H9 (cell line): ENCODE data around the gene PLEKHA7. TPM values are rescaled to one million over a fixed set of nuclear protein-coding genes. Genes with fewer than 3 reads are reported as not detected.
"Not testable (repeated sequence)": the region's sequence is repeated elsewhere in the genome, so short reads cannot be mapped to it uniquely, and the experiment has no call there.

Experiments
- DNase-seq: peaks from one replicate; pipeline ENCODE4 v3.0.0-alpha.2; 2017
- H2AFZ ChIP-seq: one replicate; pipeline ENCODE4 v1.6.1; 2013; ENCODE audit warnings: mild to moderate bottlenecking, low read length, control low read depth, moderate library complexity
- H2AK5ac ChIP-seq: 2 replicates; pipeline ENCODE4 v1.6.1; 2013; ENCODE audit warnings: low read length, control low read depth, mixed read lengths; ENCODE audit not compliant: insufficient read length
- H2BK120ac ChIP-seq: one replicate; pipeline ENCODE4 v1.6.1; 2013; ENCODE audit warnings: low read depth, mild to moderate bottlenecking, low read length, control low read depth, inconsistent platforms; ENCODE audit not compliant: poor library complexity, severe bottlenecking
- H2BK12ac ChIP-seq: 2 replicates; pipeline ENCODE4 v1.6.1; 2013; ENCODE audit warnings: low read length, control low read depth, mixed read lengths, low read depth; ENCODE audit not compliant: insufficient read length
- H2BK15ac ChIP-seq: 2 replicates; pipeline ENCODE4 v1.6.1; 2013; ENCODE audit warnings: low read depth, low read length, control low read depth
- H2BK20ac ChIP-seq: one replicate; pipeline ENCODE4 v1.6.1; 2013; ENCODE audit warnings: low read depth, mild to moderate bottlenecking, low read length, control low read depth, inconsistent platforms; ENCODE audit not compliant: poor library complexity, severe bottlenecking
- H2BK5ac ChIP-seq: 2 replicates; pipeline ENCODE4 v1.6.1; 2013; ENCODE audit warnings: low read length, control low read depth, mixed read lengths; ENCODE audit not compliant: insufficient read length
- H3K14ac ChIP-seq: 2 replicates; pipeline ENCODE4 v1.6.1; 2013; ENCODE audit warnings: low read length, control low read depth; ENCODE audit not compliant: insufficient read depth
- H3K18ac ChIP-seq: 2 replicates; pipeline ENCODE4 v1.6.1; 2013; ENCODE audit warnings: low read depth, mild to moderate bottlenecking, mixed read lengths, low read length, control low read depth; ENCODE audit not compliant: insufficient read length
- H3K23ac ChIP-seq: 2 replicates; pipeline ENCODE4 v1.6.1; 2013; ENCODE audit warnings: low read length, control low read depth, mixed read lengths, low read depth; ENCODE audit not compliant: insufficient read length
- H3K23me2 ChIP-seq: 2 replicates; pipeline ENCODE4 v1.6.1; 2013; ENCODE audit warnings: low read depth, mild to moderate bottlenecking, mixed read lengths, low read length, control low read depth; ENCODE audit not compliant: insufficient read length, poor library complexity, severe bottlenecking
- H3K27ac ChIP-seq: 2 replicates; pipeline ENCODE4 v1.5.1; 2013; ENCODE audit warnings: low read length, control low read depth, mixed read lengths, low read depth; ENCODE audit not compliant: insufficient read length
- H3K27me3 ChIP-seq: 2 replicates; pipeline ENCODE4 v1.6.1; 2013; ENCODE audit warnings: low read length, control low read depth, inconsistent platforms; ENCODE audit not compliant: insufficient read depth
- H3K4ac ChIP-seq: 2 replicates; pipeline ENCODE4 v1.6.1; 2013; ENCODE audit warnings: low read depth, mild to moderate bottlenecking, control low read depth, inconsistent platforms, low read length, moderate library complexity
- H3K4me1 ChIP-seq: 2 replicates; pipeline ENCODE4 v1.6.1; 2013; ENCODE audit warnings: low read length, control low read depth, inconsistent platforms; ENCODE audit not compliant: insufficient read depth
- H3K4me2 ChIP-seq: 2 replicates; pipeline ENCODE4 v1.6.1; 2013; ENCODE audit warnings: low read length, control low read depth, mixed read lengths; ENCODE audit not compliant: insufficient read length, insufficient read depth
- H3K56ac ChIP-seq: 2 replicates; pipeline ENCODE4 v1.6.1; 2013; ENCODE audit warnings: low read depth, mild to moderate bottlenecking, mixed read lengths, low read length, control low read depth; ENCODE audit not compliant: insufficient read length
- H3K79me1 ChIP-seq: 2 replicates; pipeline ENCODE4 v1.6.1; 2013; ENCODE audit warnings: low read depth, mild to moderate bottlenecking, moderate library complexity, low read length, control low read depth, inconsistent platforms; ENCODE audit not compliant: insufficient read depth, poor library complexity, severe bottlenecking
- H3K79me2 ChIP-seq: 2 replicates; pipeline ENCODE4 v1.6.1; 2013; ENCODE audit warnings: low read length, control low read depth, inconsistent platforms; ENCODE audit not compliant: insufficient read depth
- H3K9ac ChIP-seq: 2 replicates; pipeline ENCODE4 v1.6.1; 2013; ENCODE audit warnings: low read length, control low read depth, mixed read lengths; ENCODE audit not compliant: insufficient read length; ENCODE audit errors: extremely low read depth
- H3K9me3 ChIP-seq: one replicate; pipeline ENCODE4 v1.6.1; 2013; ENCODE audit warnings: low read depth, low read length, inconsistent platforms; ENCODE audit not compliant: control insufficient read depth
- H3T11ph ChIP-seq: one replicate; pipeline ENCODE4 v1.6.1; 2013; ENCODE audit warnings: mild to moderate bottlenecking, low read length, control low read depth, inconsistent platforms
- H4K20me1 ChIP-seq: one replicate; pipeline ENCODE4 v1.6.1; 2013; ENCODE audit not compliant: control insufficient read depth, insufficient read length, insufficient read depth
- H4K5ac ChIP-seq: 2 replicates; pipeline ENCODE4 v1.6.1; 2013; ENCODE audit warnings: low read depth, mild to moderate bottlenecking, mixed read lengths, low read length, control low read depth; ENCODE audit not compliant: insufficient read length
- H4K8ac ChIP-seq: replicated peaks from 2 replicates; pipeline ENCODE4 v1.6.1; 2013; ENCODE audit warnings: low read length, control low read depth, mixed read lengths, low read depth; ENCODE audit not compliant: insufficient read length
- H4K91ac ChIP-seq: 2 replicates; pipeline ENCODE4 v1.6.1; 2013; ENCODE audit warnings: low read depth, mild to moderate bottlenecking, moderate library complexity, mixed read lengths, low read length, control low read depth; ENCODE audit not compliant: insufficient read length
- H3K27ac Mint-ChIP-seq, 3 experiments: 2 replicates in 2 of 3; 3 replicates in 1 of 3; pipeline ENCODE4 v1.8.0; 2020 to 2021; ENCODE audit warnings: mixed read lengths in 3 of 3, mild to moderate bottlenecking in 1 of 3, moderate library complexity in 1 of 3
- H3K27me3 Mint-ChIP-seq: 2 replicates; pipeline ENCODE4 v1.8.0; 2021; ENCODE audit warnings: low read depth, mild to moderate bottlenecking, moderate library complexity, mixed read lengths
- H3K36me3 Mint-ChIP-seq, 3 experiments: 2 replicates in 2 of 3; 3 replicates in 1 of 3; pipeline ENCODE4 v1.8.0; 2020 to 2021; ENCODE audit warnings: low read depth in 3 of 3, mixed read lengths in 3 of 3; ENCODE audit not compliant: insufficient read depth in 1 of 3
- H3K4me1 Mint-ChIP-seq, 2 experiments: 2 replicates each; pipeline ENCODE4 v1.8.0; 2020; ENCODE audit warnings: mixed read lengths in 2 of 2
- H3K4me3 Mint-ChIP-seq, 2 experiments: 2 replicates in 1 of 2; 3 replicates in 1 of 2; pipeline ENCODE4 v1.8.0; 2020 to 2021; ENCODE audit warnings: mild to moderate bottlenecking in 2 of 2, mixed read lengths in 2 of 2, moderate library complexity in 1 of 2
- H3K9me3 Mint-ChIP-seq, 2 experiments: 2 replicates in 1 of 2; 3 replicates in 1 of 2; pipeline ENCODE4 v1.8.0; 2020; ENCODE audit warnings: mild to moderate bottlenecking in 2 of 2, mixed read lengths in 2 of 2, moderate library complexity in 1 of 2
- WGBS: extraction: QIAGEN DNeasy Blood & Tissue Kit; methylation state at CpG from one replicate; pipeline ENCODE4 v1.1.7; 2013; ENCODE audit warnings: missing lambda C conversion rate, low lambda C conversion rate, mixed read lengths; ENCODE audit not compliant: insufficient read length; ENCODE audit errors: extremely low coverage; 5-methylcytosine and 5-hydroxymethylcytosine counted together
- total RNA-seq: library from RNA; stranded (reverse); gene quantifications from 2 replicates; pipeline ENCODE4 v1.2.1, GENCODE V29; 2021
- TF ChIP-seq, protein P1 (sequence below): fragments of 200-600 bp; sonication (generic); conservative IDR thresholded peaks from 3 replicates; pipeline ENCODE4 v1.8.0; 2021; ENCODE audit warnings: antibody characterized with exemption, mild to moderate bottlenecking

Gene PLEKHA7
- total RNA-seq, 1 experiment from 2014 or later = 21.0 TPM

DNA sequence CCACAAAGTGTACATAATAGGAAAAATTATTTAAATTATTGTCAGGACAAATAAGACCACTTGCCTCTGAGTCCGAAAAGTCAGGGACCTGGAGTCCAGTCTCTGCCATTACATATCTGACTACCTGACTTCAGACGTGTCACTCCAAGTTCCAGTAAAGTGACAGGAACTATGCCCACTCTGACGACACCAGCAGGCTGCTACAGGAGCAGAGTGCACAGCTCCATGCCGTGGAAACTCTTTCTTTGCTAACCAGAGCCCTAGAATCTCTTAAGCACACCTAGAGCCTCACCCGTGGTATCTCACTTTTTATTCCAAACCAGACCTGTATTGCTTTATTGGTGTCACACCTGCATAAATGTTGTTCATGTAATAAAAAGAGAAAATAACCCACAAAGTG lies 93.7 kb downstream of the PLEKHA7 start:
- TF ChIP-seq, protein P1, sequence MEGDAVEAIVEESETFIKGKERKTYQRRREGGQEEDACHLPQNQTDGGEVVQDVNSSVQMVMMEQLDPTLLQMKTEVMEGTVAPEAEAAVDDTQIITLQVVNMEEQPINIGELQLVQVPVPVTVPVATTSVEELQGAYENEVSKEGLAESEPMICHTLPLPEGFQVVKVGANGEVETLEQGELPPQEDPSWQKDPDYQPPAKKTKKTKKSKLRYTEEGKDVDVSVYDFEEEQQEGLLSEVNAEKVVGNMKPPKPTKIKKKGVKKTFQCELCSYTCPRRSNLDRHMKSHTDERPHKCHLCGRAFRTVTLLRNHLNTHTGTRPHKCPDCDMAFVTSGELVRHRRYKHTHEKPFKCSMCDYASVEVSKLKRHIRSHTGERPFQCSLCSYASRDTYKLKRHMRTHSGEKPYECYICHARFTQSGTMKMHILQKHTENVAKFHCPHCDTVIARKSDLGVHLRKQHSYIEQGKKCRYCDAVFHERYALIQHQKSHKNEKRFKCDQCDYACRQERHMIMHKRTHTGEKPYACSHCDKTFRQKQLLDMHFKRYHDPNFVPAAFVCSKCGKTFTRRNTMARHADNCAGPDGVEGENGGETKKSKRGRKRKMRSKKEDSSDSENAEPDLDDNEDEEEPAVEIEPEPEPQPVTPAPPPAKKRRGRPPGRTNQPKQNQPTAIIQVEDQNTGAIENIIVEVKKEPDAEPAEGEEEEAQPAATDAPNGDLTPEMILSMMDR = no peak

DNA sequence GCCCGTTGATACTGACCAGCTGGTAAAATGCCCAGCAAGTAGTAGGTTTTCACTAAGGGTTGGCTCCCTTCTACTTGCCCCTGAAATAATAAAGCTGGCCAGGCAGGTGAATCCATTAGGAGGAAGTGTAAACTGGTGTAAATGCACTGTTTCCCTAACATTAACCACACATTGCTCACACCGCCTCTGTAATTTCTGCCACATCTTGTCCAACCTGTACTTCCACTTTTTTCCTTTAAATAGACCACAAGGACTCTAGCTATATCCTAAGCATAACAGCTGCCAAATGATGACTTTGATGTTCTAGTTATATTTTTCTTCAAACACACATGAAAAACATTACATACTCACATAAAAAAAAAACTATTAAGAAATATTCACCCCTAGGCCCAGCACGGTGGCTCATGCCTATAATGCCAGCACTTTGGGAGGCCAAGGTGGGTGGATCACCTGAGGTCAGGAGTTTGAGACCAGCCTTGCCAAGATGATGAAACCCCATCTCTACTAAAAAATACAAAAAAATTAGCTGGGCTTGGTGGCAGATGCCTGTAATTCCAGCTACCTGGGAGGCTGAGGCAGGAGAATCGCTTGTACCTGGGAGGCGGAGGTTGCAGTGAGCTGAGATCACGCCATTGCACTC lies 95.6 kb downstream of the PLEKHA7 start:
- not testable (repeated sequence) for H2AFZ ChIP-seq, H3K23ac ChIP-seq, H3K9me3 ChIP-seq, H4K20me1 ChIP-seq, H3K56ac ChIP-seq, H3K14ac ChIP-seq, H3K27ac ChIP-seq, H2BK120ac ChIP-seq, H3K36me3 Mint-ChIP-seq, H3K4me3 Mint-ChIP-seq, H2AK5ac ChIP-seq, H2BK20ac ChIP-seq, H2BK12ac ChIP-seq, H4K91ac ChIP-seq, DNase-seq, H3K4me1 ChIP-seq, H3K4ac ChIP-seq, H4K5ac ChIP-seq, H3K4me2 ChIP-seq, H3K27me3 ChIP-seq, H3K27ac Mint-ChIP-seq, H2BK5ac ChIP-seq, H2BK15ac ChIP-seq, H3K79me2 ChIP-seq, H3K18ac ChIP-seq, H3K9me3 Mint-ChIP-seq, H4K8ac ChIP-seq, H3K9ac ChIP-seq, H3K23me2 ChIP-seq, H3T11ph ChIP-seq, H3K79me1 ChIP-seq
- WGBS = no CpG with 5 or more reads among the region's 6 CpGs
- H3K27me3 Mint-ChIP-seq = peaks cover 17% of the 10 kb centered on the region
- peaks cover 10 to 11% of the 10 kb centered on the region in 2 experiments for H3K4me1 Mint-ChIP-seq

More for the DNA sequence above, 93.7 kb downstream of the PLEKHA7 start:
- no peak overlapping the region for H2BK5ac ChIP-seq
- H3K9me3 ChIP-seq = no peaks in the 10 kb centered on the region
- no peak overlapping the region for H3K27ac ChIP-seq
- no peak overlapping the region for H2BK120ac ChIP-seq
- Mint-ChIP-seq H3K27ac (no peak overlapping the region), H3K36me3 (no peaks in the 10 kb centered on the region; a peak in 1 of 7 replicates), H3K4me1 (peaks cover 18 to 20% of the 10 kb centered on the region in 2 experiments), H3K9me3 (no peaks in the 10 kb centered on the region; a peak in 1 of 5 replicates), H3K4me3 (no peak overlapping the region), H3K27me3 (peaks cover 35% of the 10 kb centered on the region)
- WGBS = no CpG with 5 or more reads among the region's 5 CpGs
- no peak overlapping the region for H3K9ac ChIP-seq
- H3K4ac ChIP-seq = no peak overlapping the region
- H2BK20ac ChIP-seq = no peak overlapping the region
- no peak overlapping the region for H4K8ac ChIP-seq
- H3K14ac ChIP-seq = no peak overlapping the region
- no peak overlapping the region for H2AK5ac ChIP-seq
- no peak overlapping the region for H3K23ac ChIP-seq
- no peak for DNase-seq
- no peaks in the 10 kb centered on the region for H4K20me1 ChIP-seq
- no peaks in the 10 kb centered on the region for H3K79me1 ChIP-seq
- H3K23me2 ChIP-seq = peaks cover 8% of the 10 kb centered on the region
- H3K27me3 ChIP-seq = peaks cover 2% of the 10 kb centered on the region; the same call in 1 of the 2 replicates
- H3T11ph ChIP-seq = no peak overlapping the region
- no peak overlapping the region for H2AFZ ChIP-seq
- no peak overlapping the region for H2BK12ac ChIP-seq
- H3K18ac ChIP-seq = no peak overlapping the region
- H2BK15ac ChIP-seq = no peak overlapping the region
- H3K4me2 ChIP-seq = no peak overlapping the region
- no peaks in the 10 kb centered on the region for H3K79me2 ChIP-seq
- H3K56ac ChIP-seq = no peak overlapping the region
- H4K5ac ChIP-seq = no peak overlapping the region
- peaks cover 6% of the 10 kb centered on the region; the same call in 1 of the 2 replicates for H3K4me1 ChIP-seq
- no peak overlapping the region for H4K91ac ChIP-seq
